ENCODE results near the gene VSTM4.

The VSTM4 gene

DNA sequence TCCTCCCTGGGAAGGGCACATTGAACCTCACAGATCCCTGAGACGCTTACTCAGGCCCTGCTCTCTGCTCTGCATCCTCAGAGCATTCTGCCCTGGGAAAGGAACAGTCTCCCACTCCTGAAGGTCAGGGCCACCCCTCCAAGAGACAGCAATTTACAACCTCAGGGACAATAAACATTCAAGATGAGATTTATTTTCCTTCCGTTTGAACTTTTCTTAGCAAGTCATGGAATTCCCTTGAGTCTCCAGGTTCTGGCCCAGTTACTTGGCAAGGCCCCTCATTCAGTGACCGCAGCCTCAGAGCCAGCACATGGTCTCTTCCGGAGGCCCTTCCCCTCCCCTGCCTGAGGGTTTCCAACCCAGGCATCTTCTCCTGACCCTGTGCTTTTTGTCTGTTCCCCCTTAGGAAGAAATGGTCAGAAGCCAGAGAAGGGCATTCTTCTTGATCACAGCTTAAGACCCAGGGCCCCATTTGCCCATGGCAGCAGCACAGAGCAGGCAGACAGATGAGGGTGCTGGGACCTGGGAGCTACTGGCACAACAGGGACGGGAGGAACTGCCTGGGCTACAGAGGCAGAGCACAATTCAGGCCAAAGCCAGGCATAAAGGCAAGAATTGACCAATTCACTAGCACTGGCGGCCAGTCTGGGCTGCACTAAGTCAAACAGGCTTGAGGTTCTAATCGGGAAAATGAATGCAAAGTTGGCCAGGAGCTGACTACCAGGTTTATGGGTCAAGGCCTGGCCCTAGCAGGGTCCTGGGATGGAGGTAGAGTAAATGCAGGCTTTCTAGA is 56.7 kb downstream of the VSTM4 start:
- Histone ChIP-seq H3K4me3 (ENCODE audit: low read depth in 1 of 2, low read length in 2 of 2) (no peak overlapping the region), H3K9ac (ENCODE audit: low read depth, low read length) (no peak overlapping the region), H3K27me3 (ENCODE audit: insufficient read depth, low read length, poor library complexity) (no peaks in the 10 kb centered on the region), H2AFZ (ENCODE audit: low read depth, low read length) (no peak overlapping the region), H4K20me1 (ENCODE audit: insufficient read depth, low read length) (no peaks in the 10 kb centered on the region), H3K27ac (ENCODE audit: low read length) (no peak overlapping the region), H3K36me3 (ENCODE audit: insufficient read depth, low read length) (no peaks in the 10 kb centered on the region), H3K4me2 (ENCODE audit: insufficient read depth, low read length) (no peak overlapping the region), H3K9me3 (ENCODE audit: insufficient read depth, low read length, severe bottlenecking) (no peaks in the 10 kb centered on the region), H3K4me1 (ENCODE audit: insufficient read depth, low read length) (no peaks in the 10 kb centered on the region), H3K79me2 (ENCODE audit: insufficient read depth, low read length) (no peaks in the 10 kb centered on the region)
- no peak for DNase-seq
- TF ChIP-seq, protein P1, sequence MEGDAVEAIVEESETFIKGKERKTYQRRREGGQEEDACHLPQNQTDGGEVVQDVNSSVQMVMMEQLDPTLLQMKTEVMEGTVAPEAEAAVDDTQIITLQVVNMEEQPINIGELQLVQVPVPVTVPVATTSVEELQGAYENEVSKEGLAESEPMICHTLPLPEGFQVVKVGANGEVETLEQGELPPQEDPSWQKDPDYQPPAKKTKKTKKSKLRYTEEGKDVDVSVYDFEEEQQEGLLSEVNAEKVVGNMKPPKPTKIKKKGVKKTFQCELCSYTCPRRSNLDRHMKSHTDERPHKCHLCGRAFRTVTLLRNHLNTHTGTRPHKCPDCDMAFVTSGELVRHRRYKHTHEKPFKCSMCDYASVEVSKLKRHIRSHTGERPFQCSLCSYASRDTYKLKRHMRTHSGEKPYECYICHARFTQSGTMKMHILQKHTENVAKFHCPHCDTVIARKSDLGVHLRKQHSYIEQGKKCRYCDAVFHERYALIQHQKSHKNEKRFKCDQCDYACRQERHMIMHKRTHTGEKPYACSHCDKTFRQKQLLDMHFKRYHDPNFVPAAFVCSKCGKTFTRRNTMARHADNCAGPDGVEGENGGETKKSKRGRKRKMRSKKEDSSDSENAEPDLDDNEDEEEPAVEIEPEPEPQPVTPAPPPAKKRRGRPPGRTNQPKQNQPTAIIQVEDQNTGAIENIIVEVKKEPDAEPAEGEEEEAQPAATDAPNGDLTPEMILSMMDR (IDR thresholded peaks at IDR 0.05; ENCODE audit: borderline replicate concordance, extremely low read depth, low read length, poor library complexity, severe bottlenecking), result no peak
- no peak for TF ChIP-seq EZH2 (IDR thresholded peaks at IDR 0.05; ENCODE audit: borderline replicate concordance, low read depth, low read length, severe bottlenecking)
- no peak for ATAC-seq (ENCODE audit: insufficient read depth, low read depth)

DNA sequence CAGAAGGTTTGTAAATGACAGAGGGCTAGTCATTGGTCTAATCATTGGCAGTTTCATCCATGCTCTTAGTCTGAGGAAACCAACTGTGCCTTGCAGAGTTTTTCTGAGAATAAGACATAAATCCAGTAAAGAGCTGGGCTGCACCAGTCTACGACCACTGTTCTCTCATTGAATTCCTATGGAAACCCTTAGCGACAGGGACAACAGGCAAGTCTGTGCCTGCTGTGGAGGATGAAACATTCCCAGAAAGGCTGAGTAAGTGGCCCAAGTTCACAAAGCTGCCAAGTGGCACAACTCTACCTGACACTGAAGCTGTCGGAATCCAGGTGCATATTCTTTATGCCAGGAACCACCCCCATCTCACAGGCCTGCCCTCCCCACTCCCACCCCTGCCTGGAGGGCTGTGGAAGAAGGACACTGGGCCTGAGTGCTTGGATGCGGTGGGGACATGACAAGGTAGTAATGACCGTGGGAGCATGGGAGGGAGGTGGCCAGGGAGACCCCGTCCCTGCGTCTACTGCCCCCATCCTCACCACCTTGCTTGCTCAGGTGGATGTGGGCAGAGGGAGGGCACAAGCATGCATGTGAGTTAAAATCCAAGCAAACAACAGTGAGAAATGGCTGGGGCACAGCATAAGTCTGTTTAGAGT is 58.0 kb downstream of the VSTM4 start:
- Histone ChIP-seq H4K20me1 (ENCODE audit: insufficient read depth, low read length) (no peaks in the 10 kb centered on the region), H3K36me3 (ENCODE audit: insufficient read depth, low read length) (no peaks in the 10 kb centered on the region), H3K4me3 (ENCODE audit: low read depth in 1 of 2, low read length in 2 of 2) (no peak overlapping the region), H3K9me3 (ENCODE audit: insufficient read depth, low read length, severe bottlenecking) (no peaks in the 10 kb centered on the region), H2AFZ (ENCODE audit: low read depth, low read length) (no peak overlapping the region), H3K27ac (ENCODE audit: low read length) (no peak overlapping the region), H3K4me2 (ENCODE audit: insufficient read depth, low read length) (no peak overlapping the region), H3K4me1 (ENCODE audit: insufficient read depth, low read length) (no peaks in the 10 kb centered on the region), H3K27me3 (ENCODE audit: insufficient read depth, low read length, poor library complexity) (no peaks in the 10 kb centered on the region), H3K79me2 (ENCODE audit: insufficient read depth, low read length) (no peaks in the 10 kb centered on the region), H3K9ac (ENCODE audit: low read depth, low read length) (no peak overlapping the region)
- DNase-seq, result no peak
- ATAC-seq (ENCODE audit: insufficient read depth, low read depth), result no peak
- TF ChIP-seq EZH2 (IDR thresholded peaks at IDR 0.05; ENCODE audit: borderline replicate concordance, low read depth, low read length, severe bottlenecking), result no peak
- TF ChIP-seq, protein P1 (IDR thresholded peaks at IDR 0.05; ENCODE audit: borderline replicate concordance, extremely low read depth, low read length, poor library complexity, severe bottlenecking), result no peak

DNA sequence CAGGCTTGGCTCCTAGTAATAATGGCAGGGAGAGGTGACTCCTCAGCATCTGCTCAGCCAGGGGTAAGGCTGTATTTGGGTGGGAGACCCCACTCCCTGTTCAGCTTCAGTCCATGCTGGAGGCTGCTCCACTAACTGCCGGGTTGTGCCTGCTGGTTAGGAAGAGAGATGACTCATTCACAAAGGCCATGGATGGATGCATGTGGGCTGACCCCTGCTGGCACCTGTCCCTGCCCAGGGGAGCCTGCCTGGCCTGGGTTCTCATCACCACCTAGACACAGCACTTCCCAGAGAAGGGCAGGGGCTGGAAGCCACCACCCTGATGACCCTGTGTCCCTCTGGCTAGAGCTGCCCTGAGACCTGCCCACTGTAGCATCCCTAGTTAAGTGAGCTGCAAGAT is 59.0 kb downstream of the VSTM4 start:
- H3K9me3 ChIP-seq (ENCODE audit: insufficient read depth, low read length, severe bottlenecking), result no peaks in the 10 kb centered on the region
- ATAC-seq (ENCODE audit: insufficient read depth, low read depth), result no peak
- H3K79me2 ChIP-seq (ENCODE audit: insufficient read depth, low read length), result no peaks in the 10 kb centered on the region
- no peaks in the 10 kb centered on the region for H3K36me3 ChIP-seq (ENCODE audit: insufficient read depth, low read length)
- no peak overlapping the region for H2AFZ ChIP-seq (ENCODE audit: low read depth, low read length)
- H3K4me3 ChIP-seq (ENCODE audit: low read depth in 1 of 2, low read length in 2 of 2), result no peak overlapping the region
- H3K27me3 ChIP-seq (ENCODE audit: insufficient read depth, low read length, poor library complexity), result no peaks in the 10 kb centered on the region
- no peak overlapping the region for H3K27ac ChIP-seq (ENCODE audit: low read length)
- H3K9ac ChIP-seq (ENCODE audit: low read depth, low read length), result no peak overlapping the region
- no peak for DNase-seq
- H3K4me2 ChIP-seq (ENCODE audit: insufficient read depth, low read length), result no peak overlapping the region
- TF ChIP-seq EZH2 (IDR thresholded peaks at IDR 0.05; ENCODE audit: borderline replicate concordance, low read depth, low read length, severe bottlenecking), result no peak
- TF ChIP-seq, protein P1 (IDR thresholded peaks at IDR 0.05; ENCODE audit: borderline replicate concordance, extremely low read depth, low read length, poor library complexity, severe bottlenecking), result no peak
- no peaks in the 10 kb centered on the region for H4K20me1 ChIP-seq (ENCODE audit: insufficient read depth, low read length)
- H3K4me1 ChIP-seq (ENCODE audit: insufficient read depth, low read length), result no peaks in the 10 kb centered on the region

Data from DND-41 (cell line).